Measurements from ENCODE around the gene RHOT2. TPM values are rescaled to one million over a fixed set of nuclear protein-coding genes. Genes with fewer than 3 reads are reported as not detected.

RHOT2 gene
- total and polyA plus RNA-seq, 2 of the 8 experiments (the other 6 are each of a cell fraction or from before 2014, with no cell fraction given): 149 to 194 TPM

- Histone ChIP-seq H3K23me2 (ENCODE audit: low read depth, low read length) (peaks cover 12% of the 10 kb centered on the region), H3K27me3 (replicated peaks in 1 of 4; ENCODE audit: control insufficient read depth in 3 of 4, extremely low read depth in 1 of 4, insufficient read depth in 3 of 4, low read length in 3 of 4) (peaks cover 0 to 2% (median 0%) of the 10 kb centered on the region in 4 experiments; a peak in 2 of 7 replicates), H3K4ac (replicated peaks; ENCODE audit: insufficient read length, low read depth, low read length) (no peak overlapping the region), H3K27ac (ENCODE audit: low read depth, low read length) (no peak overlapping the region), H4K5ac (ENCODE audit: insufficient read length, low read depth, low read length) (no peak overlapping the region), H2AFZ (ENCODE audit: low read length) (no peak overlapping the region), H3K18ac (ENCODE audit: extremely low read depth, low read length) (no peak overlapping the region), H3K4me3 (ENCODE audit: extremely low read depth in 1 of 4, insufficient read depth in 2 of 4, low read depth in 3 of 4, low read length in 4 of 4) (no peak overlapping the region), H4K20me1 (replicated peaks in 1 of 2; ENCODE audit: control insufficient read depth in 1 of 2, insufficient read depth in 2 of 2, low read length in 2 of 2) (peaks cover 5 to 27% of the 10 kb centered on the region in 2 experiments), H3K36me3 (ENCODE audit: control insufficient read depth in 2 of 4, insufficient read depth in 4 of 4, low read length in 3 of 4) (peaks cover 14 to 44% (median 33%) of the 10 kb centered on the region in 4 experiments), H4K8ac (ENCODE audit: extremely low read depth, insufficient read depth, low read length) (no peak overlapping the region), H3K9ac (replicated peaks in 1 of 4; ENCODE audit: extremely low read depth in 1 of 4, low read depth in 3 of 4, low read length in 3 of 4) (no peak overlapping the region), H2BK12ac (ENCODE audit: low read depth, low read length) (no peak overlapping the region), H2BK20ac (ENCODE audit: low read length) (no peak overlapping the region), H4K91ac (replicated peaks; ENCODE audit: insufficient read length, low read length) (no peak overlapping the region), H2BK120ac (replicated peaks; ENCODE audit: low read depth, low read length) (no peak overlapping the region), H3K23ac (ENCODE audit: insufficient read length) (no peak overlapping the region), H2AK5ac (ENCODE audit: low read depth, low read length) (no peak overlapping the region), H3K4me1 (replicated peaks in 1 of 4; ENCODE audit: control insufficient read depth in 3 of 4, insufficient read depth in 4 of 4, low read length in 3 of 4) (peaks cover 0 to 27% (median 24%) of the 10 kb centered on the region in 4 experiments; a peak in 6 of 7 replicates), H3K4me2 (ENCODE audit: insufficient read depth in 1 of 2, low read depth in 2 of 2, low read length in 2 of 2) (no peak overlapping the region), H3K56ac (replicated peaks; ENCODE audit: insufficient read length, low read depth, low read length) (no peak overlapping the region), H3K14ac (ENCODE audit: insufficient read length) (no peak overlapping the region), H3K9me3 (ENCODE audit: insufficient read depth in 2 of 2, low read depth in 1 of 2, low read length in 1 of 2) (no peaks in the 10 kb centered on the region), H2BK5ac (ENCODE audit: low read depth, low read length) (no peak overlapping the region), H3K79me2 (ENCODE audit: control insufficient read depth in 1 of 2, insufficient read depth in 2 of 2, low read length in 2 of 2) (peaks cover 0 to 13% of the 10 kb centered on the region in 2 experiments; a peak in 1 of 4 replicates), H3K79me1 (ENCODE audit: low read depth, low read length) (peaks cover 13% of the 10 kb centered on the region), H2BK15ac (ENCODE audit: low read length) (no peak overlapping the region)
- WGBS, 2 experiments (ENCODE audit: extremely low coverage in 1 of 2, insufficient coverage in 1 of 2, insufficient read length in 1 of 2, insufficient replicate concordance in 2 of 2, low coverage in 1 of 2, low lambda C conversion rate in 2 of 2, missing lambda C conversion rate in 1 of 2): 93% methylated on average over 18 of the region's 19 CpGs; no CpG with 5 or more reads in 1 of the 2 experiments
- no peak for DNase-seq (ENCODE audit: low read depth in 1 of 2, low spot score in 2 of 2)
- ChIA-PET CTCF (ENCODE audit: partially characterized antibody) (interaction anchor here (1.3 to 12.0 kb wide), 4 partner anchors 12 to 90 kb away, joined by 5 to 75 read pairs (median 5); partner anchors contain the start of gene WDR24), POLR2A (ENCODE audit: partially characterized antibody) (interaction anchor here (1.0 to 17.4 kb wide), 4 partner anchors 6 to 40 kb away, joined by 3 to 214 read pairs (median 108); partner anchors contain the start of genes JMJD8, RHBDL1, RHOT2 and STUB1)
- no peak for FAIRE-seq
- no peak for TF ChIP-seq POLR2AphosphoS5 (IDR thresholded peaks at IDR 0.05; ENCODE audit: low read depth, low read length)
- no peak for TF ChIP-seq BRCA1 (IDR thresholded peaks at IDR 0.05; ENCODE audit: low read depth, low read length)
- no peak for TF ChIP-seq CEBPB (IDR thresholded peaks at IDR 0.05; ENCODE audit: low read depth, low read length)
- no peak for TF ChIP-seq GABPA (IDR thresholded peaks at IDR 0.05; ENCODE audit: borderline replicate concordance, insufficient read depth, low read length)
- TF ChIP-seq YY1 (IDR thresholded peaks at IDR 0.05; ENCODE audit: low read depth, low read length): no peak
- TF ChIP-seq E2F6 (IDR thresholded peaks at IDR 0.05): no peak
- TF ChIP-seq SP1 (IDR thresholded peaks at IDR 0.05; ENCODE audit: low read depth, low read length): no peak
- no peak for TF ChIP-seq NRF1 (IDR thresholded peaks at IDR 0.05; ENCODE audit: low read depth, low read length)
- TF ChIP-seq CREB1 (IDR thresholded peaks at IDR 0.05): no peak
- no peak for TF ChIP-seq ASH2L (IDR thresholded peaks at IDR 0.05; ENCODE audit: low read length)
- TF ChIP-seq PHF8 (conservative IDR thresholded peaks at IDR 0.05; ENCODE audit: low read depth, low read length): no peak
- no peak for TF ChIP-seq TEAD4 (IDR thresholded peaks at IDR 0.05; ENCODE audit: low read depth, low read length)
- TF ChIP-seq CHD1 (IDR thresholded peaks at IDR 0.05; ENCODE audit: low read depth, low read length): no peak
- no peak for TF ChIP-seq MAFK (IDR thresholded peaks at IDR 0.05; ENCODE audit: low read depth, low read length)
These were observed 4.4 kb downstream of the RHOT2 start for GRCh38 chr16:672371-672770.

Data from H1 (cell line).